Measurements from ENCODE around the gene CTNNA1.
"Not testable (repeated sequence)": the region's sequence is repeated elsewhere in the genome, so short reads cannot be mapped to it uniquely, and the experiment has no call there.

The CTNNA1 gene

GRCh38 chr5:138721979-138722378 is 31.2 kb upstream of the CTNNA1 start:
- DNase-seq: no peak
- in situ Hi-C loops (cut with MboI; ENCODE audit: low pct_unique_long_range_greater_than_20kb, low sequenced_read_pairs): no loop called here

- in situ Hi-C loops (cut with MboI; ENCODE audit: low pct_unique_long_range_greater_than_20kb, low sequenced_read_pairs): no loop called here
- DNase-seq: peak; percentile 25
Measured at GRCh38 chr5:138722544-138723177, 30.6 kb upstream of the CTNNA1 start.

DNA sequence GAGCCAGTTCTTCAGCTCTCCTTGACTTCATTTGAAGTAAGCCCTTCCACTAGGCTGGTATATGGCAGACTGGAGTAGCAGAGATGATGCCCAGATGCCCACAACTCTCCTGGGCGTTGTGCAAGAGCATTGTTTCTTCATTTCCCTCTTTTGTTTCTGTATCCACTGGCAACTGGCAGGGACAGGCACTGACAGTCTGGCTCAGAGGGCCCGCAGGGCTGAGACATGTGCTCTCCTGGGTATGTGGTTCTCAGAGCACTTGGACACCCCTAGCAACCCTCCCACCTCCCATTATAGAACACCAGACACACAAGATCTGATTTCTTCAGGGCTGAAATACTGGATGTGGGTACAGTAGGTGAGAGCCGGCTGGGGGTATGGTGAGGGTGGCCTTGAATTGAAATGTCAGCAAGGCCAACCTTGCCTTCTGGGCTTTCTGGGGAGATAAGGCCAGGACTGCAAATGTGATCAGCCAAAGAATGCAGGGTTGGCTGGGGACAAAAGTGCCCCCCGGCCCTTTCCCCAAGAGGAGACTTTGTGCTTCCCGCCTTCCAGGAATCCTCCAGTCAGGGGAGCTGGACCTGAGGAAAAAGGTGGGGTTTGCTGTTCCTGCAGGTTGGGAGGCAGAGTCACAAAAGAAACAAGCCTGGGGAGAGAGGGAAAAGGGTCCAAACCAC is 28.6 kb upstream of the CTNNA1 start:
- in situ Hi-C loops (cut with MboI; ENCODE audit: low pct_unique_long_range_greater_than_20kb, low sequenced_read_pairs): no loop called here
- DNase-seq: no peak

DNA sequence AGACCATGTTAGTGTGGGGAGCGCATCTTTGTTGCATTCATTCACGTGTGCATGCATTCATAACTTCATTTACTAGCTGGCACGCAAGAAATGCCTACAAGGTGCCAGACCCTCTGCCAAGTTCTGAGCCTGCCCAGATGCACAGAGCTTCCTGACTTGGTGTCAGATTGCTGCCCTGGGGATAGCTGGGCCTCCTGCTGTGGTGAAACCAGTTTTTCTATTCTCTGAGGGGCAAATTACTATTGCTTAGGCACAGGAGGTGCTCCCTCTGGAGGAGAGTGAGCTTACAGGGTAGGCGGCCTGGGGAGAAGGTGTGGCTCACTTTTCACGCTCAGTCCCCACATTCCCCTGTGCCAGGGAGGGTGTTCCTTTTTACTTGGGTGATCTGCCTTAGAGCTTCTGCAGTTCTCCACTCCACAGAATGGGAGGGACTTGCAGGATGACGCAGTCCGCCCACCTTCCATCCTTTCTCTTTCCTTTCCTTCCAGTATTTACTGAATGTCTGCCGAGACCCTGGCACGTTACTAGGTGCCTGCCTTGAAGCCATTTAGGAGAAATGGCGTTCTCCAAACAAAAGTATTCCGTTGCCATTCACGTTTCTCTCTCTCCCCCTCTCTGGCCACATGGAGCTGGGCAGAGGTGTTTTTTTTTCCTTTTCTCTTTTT is 27.9 kb upstream of the CTNNA1 start:
- in situ Hi-C loops (cut with MboI; ENCODE audit: low pct_unique_long_range_greater_than_20kb, low sequenced_read_pairs): no loop called here
- peak; percentile 44 for DNase-seq

DNA sequence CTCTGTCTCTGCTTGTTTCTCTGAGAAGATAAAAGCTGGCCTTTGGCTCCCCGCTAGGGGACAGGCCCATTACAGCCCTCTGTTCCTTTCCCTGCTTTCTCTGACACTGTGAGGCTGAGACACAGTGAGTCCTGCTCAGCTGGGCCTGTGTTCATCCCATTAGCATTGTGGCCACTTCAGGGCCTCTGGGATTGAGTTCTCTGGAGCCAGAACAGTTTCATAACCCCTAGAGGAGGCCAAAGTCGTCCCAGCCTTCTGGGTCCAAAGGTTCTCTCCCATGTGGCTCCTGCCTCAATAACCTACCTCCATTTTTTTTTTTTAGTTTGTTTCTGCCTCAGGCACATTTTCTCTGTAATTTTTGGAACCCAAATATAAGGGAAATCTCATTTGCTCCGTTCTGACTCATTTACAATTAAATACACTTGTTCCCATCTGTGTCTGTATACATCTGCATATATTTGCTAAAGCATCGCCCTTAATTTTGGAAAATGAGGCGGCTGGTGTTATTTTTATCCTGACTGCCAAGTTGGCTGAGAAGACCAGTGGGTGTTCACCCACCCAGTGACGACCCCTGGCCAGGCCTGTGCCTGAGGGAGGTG is 27.3 kb upstream of the CTNNA1 start:
- in situ Hi-C loops (cut with MboI; ENCODE audit: low pct_unique_long_range_greater_than_20kb, low sequenced_read_pairs): no loop called here
- DNase-seq: no peak

DNA sequence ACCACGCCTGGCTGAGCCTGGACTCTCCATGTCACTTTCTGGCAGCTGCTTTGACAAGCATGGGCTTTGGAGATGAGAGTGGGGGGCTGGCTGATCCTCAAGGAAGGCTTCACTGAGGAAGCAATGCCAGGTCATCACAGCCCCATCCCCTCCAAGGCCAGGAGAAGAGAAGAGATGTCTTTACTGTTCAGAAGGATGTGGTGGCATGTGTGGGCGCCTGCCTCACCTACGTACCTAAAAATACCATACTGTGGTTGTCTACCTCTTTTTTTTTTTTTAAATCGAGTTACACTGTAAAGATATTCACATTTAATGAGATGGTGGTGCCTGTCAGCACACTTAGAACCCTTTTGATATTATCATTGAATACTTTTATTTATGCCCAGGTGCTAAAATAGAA is 26.4 kb upstream of the CTNNA1 start:
- DNase-seq: no peak

DNA sequence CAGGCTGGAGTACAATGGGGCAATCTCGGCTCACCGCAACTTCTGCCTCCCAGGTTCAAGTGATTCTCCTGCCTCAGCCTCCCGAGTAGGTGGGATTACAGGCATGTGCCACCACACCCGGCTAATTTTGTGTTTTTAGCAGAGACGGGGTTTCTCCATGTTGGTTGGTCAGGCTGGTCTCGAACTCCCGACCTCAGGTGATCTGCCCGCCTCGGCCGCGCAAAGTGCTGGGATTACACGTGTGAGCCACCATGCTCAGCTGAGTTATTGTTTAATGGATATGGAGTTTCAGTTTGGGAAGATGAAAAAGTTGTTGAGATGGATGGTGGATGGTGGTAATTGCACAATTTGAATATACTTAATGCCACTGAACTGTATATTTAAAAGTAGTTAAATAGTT is 22.7 kb upstream of the CTNNA1 start:
- DNase-seq; in situ Hi-C loops (cut with MboI; ENCODE audit: low pct_unique_long_range_greater_than_20kb, low sequenced_read_pairs): not testable (repeated sequence)

More for the DNA sequence above, 26.4 kb upstream of the CTNNA1 start:
- in situ Hi-C loops (cut with MboI; ENCODE audit: low pct_unique_long_range_greater_than_20kb, low sequenced_read_pairs): no loop called here

GRCh38 chr5:138732466-138732865 is 20.8 kb upstream of the CTNNA1 start:
- DNase-seq: no peak

DNA sequence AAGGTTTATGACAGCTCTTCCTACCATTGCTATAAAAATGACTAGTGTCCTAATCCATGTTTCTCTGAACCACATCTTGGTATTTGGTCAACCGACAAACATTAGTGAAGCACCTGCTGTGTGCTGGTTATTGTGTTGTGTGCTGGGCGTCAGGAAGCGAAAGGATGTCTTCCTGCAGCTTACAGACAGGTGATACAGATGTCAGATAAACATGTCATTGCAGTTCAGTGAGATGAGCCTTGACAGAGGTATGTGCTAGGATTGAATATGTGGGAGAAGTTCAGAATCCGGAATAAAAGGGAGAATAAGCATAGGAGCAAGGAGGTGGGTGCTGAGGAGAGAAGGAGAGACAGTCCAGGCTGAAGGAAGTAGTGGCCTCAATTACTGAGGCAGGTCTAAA is 20.3 kb upstream of the CTNNA1 start:
- in situ Hi-C loops (cut with MboI; ENCODE audit: low pct_unique_long_range_greater_than_20kb, low sequenced_read_pairs): no loop called here
- no peak for DNase-seq

More at GRCh38 chr5:138732466-138732865, 20.8 kb upstream of the CTNNA1 start:
- in situ Hi-C loops (cut with MboI; ENCODE audit: low pct_unique_long_range_greater_than_20kb, low sequenced_read_pairs): no loop called here

- in situ Hi-C loops (cut with MboI; ENCODE audit: low pct_unique_long_range_greater_than_20kb, low sequenced_read_pairs): no loop called here
- DNase-seq: no peak
Measured at GRCh38 chr5:138733509-138733908, 19.7 kb upstream of the CTNNA1 start.

- in situ Hi-C loops (cut with MboI; ENCODE audit: low pct_unique_long_range_greater_than_20kb, low sequenced_read_pairs): no loop called here
- DNase-seq: no peak
Measured at GRCh38 chr5:138736293-138736692, 16.9 kb upstream of the CTNNA1 start.

DNA sequence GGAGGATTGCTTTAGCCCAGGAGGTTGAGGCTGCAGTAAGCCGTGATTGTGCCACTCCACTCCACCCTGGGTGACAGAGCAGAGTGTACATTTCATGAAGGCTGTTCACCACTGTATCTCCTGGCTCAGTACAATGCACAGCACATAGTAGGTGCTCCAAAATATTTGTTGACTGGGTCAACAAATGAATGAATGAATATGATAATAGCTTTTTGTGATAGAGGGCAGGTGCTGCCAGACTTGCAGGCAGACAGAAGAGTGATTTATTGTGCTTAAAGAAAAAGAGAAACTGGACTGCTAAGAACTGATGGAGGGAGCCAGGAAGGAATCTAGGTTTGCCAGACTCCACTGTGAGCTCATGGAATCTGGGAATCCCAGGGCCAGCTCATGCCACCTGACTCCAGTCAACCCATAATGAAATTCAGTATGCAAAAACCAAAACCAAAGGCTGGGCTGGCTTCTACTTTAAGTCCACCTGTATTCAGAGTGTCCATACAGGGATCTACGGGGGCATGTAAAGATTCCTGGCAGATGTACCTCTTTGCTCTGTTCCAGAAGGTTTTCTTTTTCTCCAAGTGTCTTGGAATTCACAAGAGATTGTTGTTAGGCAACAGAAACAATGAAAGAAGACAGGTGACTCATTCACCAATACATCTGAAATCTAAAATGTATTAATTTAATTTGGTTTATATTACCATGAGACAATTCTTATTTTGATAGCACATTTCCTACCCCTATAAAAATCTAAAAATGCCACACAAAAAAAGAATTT is 15.5 kb upstream of the CTNNA1 start:
- no peak for DNase-seq
- in situ Hi-C loops (cut with MboI; ENCODE audit: low pct_unique_long_range_greater_than_20kb, low sequenced_read_pairs): no loop called here

DNA sequence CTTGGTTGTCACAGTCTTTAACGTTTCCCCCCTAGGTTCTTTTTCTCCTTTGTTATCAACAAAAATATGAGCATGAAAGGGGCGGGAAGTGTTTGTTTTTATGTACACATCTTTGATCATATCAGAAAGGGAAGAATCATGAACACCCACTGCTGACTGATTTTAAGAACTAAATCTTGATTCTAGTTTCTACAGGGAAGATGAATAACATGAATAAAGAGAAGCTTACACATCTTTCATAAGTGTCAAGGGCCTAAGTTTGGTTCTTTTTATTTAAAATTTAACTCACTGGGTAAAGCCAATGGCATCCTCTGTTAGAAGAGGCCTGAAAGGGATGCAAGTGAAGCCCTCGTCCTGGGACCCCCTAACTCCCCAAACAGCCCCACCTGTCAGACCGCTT is 14.8 kb upstream of the CTNNA1 start:
- in situ Hi-C loops (cut with MboI; ENCODE audit: low pct_unique_long_range_greater_than_20kb, low sequenced_read_pairs): no loop called here
- no peak for DNase-seq

- in situ Hi-C loops (cut with MboI; ENCODE audit: low pct_unique_long_range_greater_than_20kb, low sequenced_read_pairs): no loop called here
- no peak for DNase-seq
Measured at GRCh38 chr5:138739938-138740337, 13.3 kb upstream of the CTNNA1 start.

DNA sequence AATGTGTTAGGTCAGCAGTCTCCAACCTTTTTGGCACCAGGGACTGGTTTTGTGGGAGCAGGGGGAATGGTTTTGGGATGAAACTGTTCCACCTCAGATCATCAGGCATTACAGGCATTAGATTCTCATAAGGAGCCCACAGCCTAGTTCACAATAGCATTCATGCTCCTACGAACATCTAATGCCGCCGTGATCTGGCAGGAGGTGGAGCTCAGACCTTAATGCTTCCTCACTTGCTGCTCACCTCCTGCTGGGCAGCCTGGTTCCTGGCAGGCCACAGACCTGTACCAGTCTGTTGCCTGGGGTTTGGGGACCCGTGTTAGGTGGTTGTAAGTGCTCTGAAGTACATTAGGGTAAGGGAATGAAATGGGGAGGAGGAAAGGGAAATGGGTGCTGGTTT is 9.7 kb upstream of the CTNNA1 start:
- no peak for DNase-seq
- in situ Hi-C loops (cut with MboI; ENCODE audit: low pct_unique_long_range_greater_than_20kb, low sequenced_read_pairs): no loop called here

DNA sequence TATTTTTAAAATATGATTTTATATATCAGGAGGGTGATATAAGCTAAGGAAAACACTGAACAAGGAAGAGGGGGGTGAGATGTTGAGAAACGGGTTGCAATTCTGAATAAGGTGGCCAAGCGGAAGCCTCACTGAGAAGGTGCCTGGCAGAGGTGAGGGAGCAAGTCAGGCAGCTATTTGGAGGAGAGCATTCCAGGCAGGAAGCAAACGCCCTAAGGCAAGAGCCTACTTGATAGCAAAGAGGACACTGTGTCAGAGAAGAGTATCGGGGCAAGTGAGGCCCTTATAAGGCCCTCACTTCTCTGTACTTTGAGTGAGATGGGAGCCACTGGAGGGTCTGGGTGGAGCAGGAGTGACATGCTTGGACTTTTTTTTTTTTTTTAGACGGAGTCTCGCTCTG is 8.0 kb upstream of the CTNNA1 start:
- no peak for DNase-seq
- in situ Hi-C loops (cut with MboI; ENCODE audit: low pct_unique_long_range_greater_than_20kb, low sequenced_read_pairs): no loop called here

DNA sequence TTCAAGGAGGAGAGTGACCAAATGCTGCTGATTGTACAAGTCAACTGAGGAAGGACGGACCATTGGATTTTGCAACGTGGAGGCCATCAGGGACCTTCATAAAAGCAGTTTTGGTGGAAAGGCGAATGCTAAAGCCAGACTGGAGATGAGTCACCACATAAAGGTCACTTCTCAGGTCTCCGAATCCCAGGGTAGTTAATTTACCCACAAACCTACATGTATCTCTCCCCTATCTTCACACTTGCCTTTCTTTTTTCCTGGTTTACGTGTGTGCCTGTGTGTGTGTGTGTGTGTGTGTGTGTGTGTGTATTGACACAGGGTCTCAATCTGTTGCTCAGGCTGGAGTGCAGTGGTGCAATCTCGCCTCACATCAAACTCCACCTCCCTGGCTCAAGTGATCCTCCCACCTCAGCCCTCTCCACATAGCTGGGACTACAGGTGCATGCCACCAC is 4.6 kb upstream of the CTNNA1 start:
- in situ Hi-C loops (cut with MboI; ENCODE audit: low pct_unique_long_range_greater_than_20kb, low sequenced_read_pairs): no loop called here

DNA sequence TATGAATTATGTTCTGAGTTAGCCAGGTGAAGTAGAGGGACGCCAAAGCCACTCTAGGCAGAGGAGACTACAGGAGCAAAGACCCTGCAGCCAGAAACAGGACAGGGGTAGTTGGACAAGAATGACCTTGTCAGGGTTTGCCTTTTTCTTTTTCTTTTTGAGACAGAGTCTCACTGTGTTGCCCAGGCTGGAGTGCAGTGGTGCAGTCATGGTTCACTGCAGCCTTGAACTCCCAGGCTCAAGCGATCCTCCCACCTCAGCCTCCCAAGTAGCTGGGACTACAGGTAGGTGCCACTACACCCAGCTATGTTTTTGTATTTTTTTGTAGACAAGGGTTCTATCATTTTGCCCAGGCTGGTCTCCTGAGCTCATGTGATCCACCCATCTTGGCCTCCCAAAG is 1.9 kb upstream of the CTNNA1 start:
- DNase-seq; in situ Hi-C loops (cut with MboI; ENCODE audit: low pct_unique_long_range_greater_than_20kb, low sequenced_read_pairs): not testable (repeated sequence)

More for the DNA sequence above, 4.6 kb upstream of the CTNNA1 start:
- no peak for DNase-seq

DNA sequence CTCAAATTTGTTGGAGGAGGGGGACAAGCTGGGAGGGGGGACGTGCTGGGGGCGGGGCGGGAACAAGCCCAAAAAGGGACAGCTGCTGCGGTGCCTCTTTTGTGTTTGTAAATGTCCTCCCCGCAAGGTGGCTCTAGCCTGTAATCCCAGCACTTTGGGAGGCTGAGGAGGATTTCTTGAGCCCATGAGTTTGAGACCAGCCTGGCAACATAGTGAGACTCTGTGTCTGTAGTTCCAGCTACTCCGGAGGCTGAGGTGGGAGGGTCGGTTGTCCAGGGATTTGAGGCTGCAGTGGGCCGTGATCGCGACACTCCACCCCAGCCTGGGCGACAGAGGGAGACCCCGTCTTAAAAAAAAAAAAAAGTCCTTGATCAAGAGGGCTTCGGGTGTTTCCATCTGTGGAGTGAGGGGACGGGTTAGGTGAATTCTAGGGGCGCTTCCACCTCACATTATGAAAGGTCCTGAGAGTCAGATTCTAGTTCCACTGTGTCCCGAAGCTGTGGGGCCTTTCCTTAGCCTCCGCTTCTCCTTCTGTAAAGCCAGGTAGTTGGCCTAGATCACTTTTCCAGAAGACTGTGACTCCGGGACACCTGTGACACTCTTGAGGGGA is 779 bp upstream of the CTNNA1 start:
- in situ Hi-C loops (cut with MboI; ENCODE audit: low pct_unique_long_range_greater_than_20kb, low sequenced_read_pairs): no loop called here
- no peak for DNase-seq
